Body of pancreas (tissue), 4 donors: Measurements from ENCODE around the gene NOL3. TPM values are rescaled to one million over a fixed set of nuclear protein-coding genes. Genes with fewer than 3 reads are reported as not detected.

Experiments used
- ATAC-seq: fragments of 150-250 bp; one replicate; pipeline ENCODE4 v1.9.1; 2016
- DNase-seq, 4 donors: peaks; one replicate each; pipeline ENCODE4 v3.0.0-alpha.2; 2019
- H3K27ac ChIP-seq, 4 donors: fragments of 200-600 bp; sonication (generic); 1 replicate in 3 of 4; 2 replicates in 1 of 4; pipeline versions ENCODE4 v1.5.1 to v1.6.1; 2016 to 2019; ENCODE audit warnings: mild to moderate bottlenecking in 1 of 4, mixed read lengths in 1 of 4, moderate library complexity in 1 of 4
- H3K27me3 ChIP-seq, 2 donors: fragments of 200-600 bp; sonication (generic); one replicate each; pipeline ENCODE4 v1.6.0; 2016; ENCODE audit warnings: mild to moderate bottlenecking in 1 of 2
- H3K36me3 ChIP-seq, 2 donors: fragments of 200-600 bp; sonication (generic); replicated peaks in 1 of 2; 2 replicates each; pipeline ENCODE4 v1.5.1; 2016; ENCODE audit warnings: low read depth in 2 of 2; ENCODE audit not compliant: insufficient read depth in 1 of 2
- H3K4me1 ChIP-seq: fragments of 200-600 bp; sonication (generic); one replicate; pipeline ENCODE4 v1.6.0; 2016
- H3K4me3 ChIP-seq, 2 donors: fragments of 200-600 bp; sonication (generic); 1 replicate in 1 of 2; 2 replicates in 1 of 2; pipeline ENCODE4 v1.5.1; 2016 to 2019
- H3K9me3 ChIP-seq, 3 donors: fragments of 200-600 bp; sonication (generic); 1 replicate in 2 of 3; 2 replicates in 1 of 3; pipeline ENCODE4 v1.5.1; 2016
- POLR2A ChIP-seq, 3 donors: fragments of 450-650 bp; IDR thresholded peaks; one replicate each; pipeline ENCODE4 v1.6.1; 2016; ENCODE audit warnings: antibody characterized with exemption in 3 of 3, mild to moderate bottlenecking in 2 of 3
- WGBS, 2 donors: methylation state at CpG; one replicate each; pipeline ENCODE4 v1.1.5; 2017; 5-methylcytosine and 5-hydroxymethylcytosine counted together
- intact Hi-C: fragments of 100-400 bp; cut with DNase I; formaldehyde crosslinking; loops from one replicate; pipeline ENCODE4 v1.15.1; 2023
- total RNA-seq, 2 donors: library from RNA; depleted of rRNA; stranded (reverse); fragments of >200 nt; gene quantifications; one replicate each; pipeline ENCODE4 v1.1.0, GENCODE V29; 2016
- TF ChIP-seq, protein P1 (sequence below), 7 experiments: fragments of 450-650 bp in 4 of 7; fragments of 200-600 bp in 3 of 7; sonication (generic) in 3 of 7; IDR thresholded peaks; one replicate each; pipeline ENCODE4 v1.5.1; 2016 to 2019; ENCODE audit warnings: antibody characterized with exemption in 7 of 7

The NOL3 gene
- total RNA-seq, 2 donors from 2014 or later, result 51.1 to 78.8 TPM

DNA sequence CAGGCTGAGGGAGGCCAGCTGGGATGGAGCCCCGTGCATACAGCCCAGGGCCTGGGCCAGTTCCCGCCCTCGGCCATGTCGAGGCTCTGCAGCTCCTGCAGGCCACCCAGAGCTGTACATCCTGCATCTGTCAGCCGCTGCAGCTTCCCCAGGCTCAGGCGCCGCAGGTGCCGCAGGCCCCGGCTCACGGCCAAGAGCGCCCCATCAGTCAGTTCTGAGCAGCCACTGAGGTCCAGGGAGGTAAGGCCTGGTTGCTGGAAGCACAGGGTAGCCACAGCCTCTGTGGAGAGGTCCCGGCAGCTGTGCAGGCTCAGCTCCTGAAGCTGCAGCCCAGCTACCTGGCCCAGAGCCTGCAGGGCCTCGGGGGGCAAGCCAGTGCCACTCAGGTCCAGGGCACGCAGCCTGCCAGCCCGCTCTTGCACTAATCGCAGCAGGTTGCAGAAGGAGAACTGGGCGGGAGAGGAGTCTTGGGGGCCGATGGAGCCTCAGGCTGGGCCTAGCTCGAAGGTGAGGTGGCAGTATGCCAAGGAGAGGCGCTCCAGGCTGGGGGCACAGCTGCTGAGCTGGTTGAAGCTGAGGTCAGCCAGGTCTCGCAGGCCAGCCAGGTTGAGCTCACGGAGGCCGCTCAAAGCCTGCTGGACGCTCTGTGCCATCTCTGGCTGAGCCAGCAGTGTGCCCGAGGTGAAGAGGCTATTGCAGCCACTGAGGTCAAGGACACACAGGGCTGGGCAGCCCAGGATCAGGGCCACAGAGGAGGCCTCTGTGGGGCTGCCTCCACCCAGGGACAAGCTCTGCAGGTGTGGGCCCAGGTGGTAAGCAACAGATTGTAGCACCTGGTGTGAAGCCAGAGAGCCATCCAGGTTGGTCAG lies 40.0 kb downstream of the NOL3 start:
- WGBS, 2 donors, result 85 to 88% methylated on average over 6 to 24 of the region's 25 CpGs
- H3K36me3 ChIP-seq, result no peaks in the 10 kb centered on the region
- no peak for ATAC-seq
- H3K4me3 ChIP-seq, result no peak overlapping the region
- peaks cover 27% of the 10 kb centered on the region for H3K4me1 ChIP-seq
- H3K9me3 ChIP-seq, result no peaks in the 10 kb centered on the region
- TF ChIP-seq, protein P1, sequence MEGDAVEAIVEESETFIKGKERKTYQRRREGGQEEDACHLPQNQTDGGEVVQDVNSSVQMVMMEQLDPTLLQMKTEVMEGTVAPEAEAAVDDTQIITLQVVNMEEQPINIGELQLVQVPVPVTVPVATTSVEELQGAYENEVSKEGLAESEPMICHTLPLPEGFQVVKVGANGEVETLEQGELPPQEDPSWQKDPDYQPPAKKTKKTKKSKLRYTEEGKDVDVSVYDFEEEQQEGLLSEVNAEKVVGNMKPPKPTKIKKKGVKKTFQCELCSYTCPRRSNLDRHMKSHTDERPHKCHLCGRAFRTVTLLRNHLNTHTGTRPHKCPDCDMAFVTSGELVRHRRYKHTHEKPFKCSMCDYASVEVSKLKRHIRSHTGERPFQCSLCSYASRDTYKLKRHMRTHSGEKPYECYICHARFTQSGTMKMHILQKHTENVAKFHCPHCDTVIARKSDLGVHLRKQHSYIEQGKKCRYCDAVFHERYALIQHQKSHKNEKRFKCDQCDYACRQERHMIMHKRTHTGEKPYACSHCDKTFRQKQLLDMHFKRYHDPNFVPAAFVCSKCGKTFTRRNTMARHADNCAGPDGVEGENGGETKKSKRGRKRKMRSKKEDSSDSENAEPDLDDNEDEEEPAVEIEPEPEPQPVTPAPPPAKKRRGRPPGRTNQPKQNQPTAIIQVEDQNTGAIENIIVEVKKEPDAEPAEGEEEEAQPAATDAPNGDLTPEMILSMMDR (IDR thresholded peaks at IDR 0.05), result no peak
- no peak for TF ChIP-seq POLR2A (IDR thresholded peaks at IDR 0.05)
- DNase-seq, result peak in 1 of 4 donors; percentile 33
- intact Hi-C loops, result no loop called here
- H3K27ac ChIP-seq, result no peak overlapping the region
- H3K27me3 ChIP-seq, result no peaks in the 10 kb centered on the region

DNA sequence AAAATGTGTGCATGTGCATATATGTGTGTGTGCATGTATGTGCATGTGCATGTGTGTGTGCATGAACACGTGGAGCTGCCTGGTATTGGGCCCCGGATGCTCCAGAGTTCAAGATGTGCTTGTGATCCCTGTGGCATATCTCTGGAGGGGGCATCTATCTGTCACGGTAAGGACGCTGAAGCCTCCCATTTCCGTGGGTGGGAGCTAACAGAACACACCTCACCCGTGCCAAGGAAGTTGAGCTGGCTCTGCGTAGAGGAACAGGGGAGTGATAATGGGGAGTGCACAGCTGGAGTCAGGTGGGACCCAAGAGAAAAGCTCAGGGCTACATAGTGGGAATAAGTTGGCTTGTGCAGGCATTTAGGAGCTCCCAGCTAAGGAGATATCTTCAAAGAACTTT lies 41.3 kb downstream of the NOL3 start:
- DNase-seq (no peak), ATAC-seq (no peak)
- Histone ChIP-seq H3K36me3 (no peaks in the 10 kb centered on the region), H3K4me1 (peaks cover 33% of the 10 kb centered on the region), H3K27ac (no peak overlapping the region), H3K27me3 (no peaks in the 10 kb centered on the region), H3K9me3 (no peaks in the 10 kb centered on the region), H3K4me3 (no peak overlapping the region)
- TF ChIP-seq, protein P1 (IDR thresholded peaks at IDR 0.05), result no peak
- no peak for TF ChIP-seq POLR2A (IDR thresholded peaks at IDR 0.05)
- 82 to 89% methylated on average over 7 of the region's 7 CpGs for WGBS, 2 donors
- intact Hi-C loops, result no loop called here

DNA sequence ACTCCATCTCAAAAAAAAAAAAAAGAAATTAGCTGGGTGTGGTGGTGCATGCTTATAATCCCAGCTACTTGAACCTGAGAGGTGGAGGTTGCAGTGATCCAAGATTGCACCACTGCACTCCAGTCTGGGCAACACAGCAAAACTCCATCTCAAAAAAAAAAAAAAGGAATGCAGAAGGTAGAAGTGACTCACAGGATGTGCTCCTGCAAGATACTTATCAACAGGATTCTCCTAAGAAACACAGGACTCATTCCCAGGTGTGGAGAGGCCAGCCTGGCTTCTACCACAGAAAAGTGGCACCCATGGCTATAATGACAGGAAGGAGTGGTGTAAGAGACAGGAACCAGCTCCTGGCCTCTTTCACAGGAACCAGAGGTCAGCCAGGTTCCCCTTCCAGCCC lies 42.4 kb downstream of the NOL3 start:
- Histone ChIP-seq H3K9me3 (no peaks in the 10 kb centered on the region), H3K36me3 (no peaks in the 10 kb centered on the region), H3K27me3 (no peaks in the 10 kb centered on the region), H3K4me1 (peaks cover 33% of the 10 kb centered on the region), H3K4me3 (no peak overlapping the region), H3K27ac (peak overlapping the region; percentile 50 to 81 (median 69))
- intact Hi-C loops, result no loop called here
- DNase-seq (no peak), ATAC-seq (no peak)
- no peak for TF ChIP-seq POLR2A (IDR thresholded peaks at IDR 0.05)
- TF ChIP-seq, protein P1 (IDR thresholded peaks at IDR 0.05), result no peak

DNA sequence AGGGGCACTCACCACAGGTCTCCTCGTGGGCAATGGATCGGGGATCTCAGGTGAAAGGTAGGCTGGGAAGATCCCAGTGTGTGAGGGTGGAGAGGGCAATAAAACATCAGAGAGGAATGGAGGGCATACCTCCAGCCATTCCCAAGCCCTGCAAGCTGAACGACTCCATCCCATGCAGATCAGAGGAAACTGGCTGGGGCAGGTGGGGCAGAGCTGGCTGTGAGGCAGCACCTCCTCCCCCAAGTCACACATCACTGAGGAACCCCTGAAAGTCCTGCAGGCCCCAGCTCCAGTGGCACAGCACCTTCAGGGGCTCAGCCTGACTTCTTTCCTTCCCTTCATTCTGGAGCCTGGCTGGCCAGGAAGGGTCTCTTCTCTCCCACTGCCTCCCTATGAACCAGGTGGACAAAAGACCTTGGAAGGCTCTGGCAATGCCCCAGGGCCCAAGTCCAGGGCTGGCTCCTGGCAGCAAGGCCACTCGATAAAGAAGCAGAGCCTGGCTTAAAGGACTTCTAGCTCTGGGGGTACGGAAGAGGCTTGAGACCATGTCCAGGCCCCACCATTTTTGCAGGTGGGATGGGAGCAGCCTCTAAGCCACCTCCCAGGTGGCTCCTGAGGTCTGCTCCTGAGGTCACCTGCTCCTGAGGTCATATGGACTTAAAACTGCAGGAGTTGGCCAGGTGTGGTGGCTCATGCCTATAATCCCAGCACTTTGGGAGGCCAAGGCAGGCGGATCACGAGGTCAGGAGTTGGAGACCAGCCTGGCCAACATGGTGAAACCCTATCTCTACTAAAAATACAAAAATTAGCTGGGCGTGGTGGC lies 43.1 kb downstream of the NOL3 start:
- WGBS, 2 donors, result 47 to 50% methylated on average over 6 to 8 of the region's 8 CpGs
- no peak for TF ChIP-seq POLR2A (IDR thresholded peaks at IDR 0.05)
- TF ChIP-seq, protein P1 (IDR thresholded peaks at IDR 0.05), result no peak
- Histone ChIP-seq H3K27ac (peak overlapping the region; percentile 50 to 81 (median 69)), H3K4me1 (peaks cover 33% of the 10 kb centered on the region), H3K4me3 (no peak overlapping the region), H3K9me3 (no peaks in the 10 kb centered on the region), H3K36me3 (no peaks in the 10 kb centered on the region), H3K27me3 (no peaks in the 10 kb centered on the region)
- peak; percentile 64 for ATAC-seq
- intact Hi-C loops, result no loop called here
- DNase-seq, result peak; percentile 67 to 83 (median 74)
